HG03378 (cell line): ENCODE measurements around the gene KCNK15.

Source experiments
- ATAC-seq: cut with Tn5 transposase; IDR thresholded peaks from one replicate; pipeline ENCODE4 v1.9.1; 2021; ENCODE audit warnings: mild to moderate bottlenecking, moderate library complexity; ENCODE audit not compliant: unreplicated experiment

KCNK15 gene

DNA sequence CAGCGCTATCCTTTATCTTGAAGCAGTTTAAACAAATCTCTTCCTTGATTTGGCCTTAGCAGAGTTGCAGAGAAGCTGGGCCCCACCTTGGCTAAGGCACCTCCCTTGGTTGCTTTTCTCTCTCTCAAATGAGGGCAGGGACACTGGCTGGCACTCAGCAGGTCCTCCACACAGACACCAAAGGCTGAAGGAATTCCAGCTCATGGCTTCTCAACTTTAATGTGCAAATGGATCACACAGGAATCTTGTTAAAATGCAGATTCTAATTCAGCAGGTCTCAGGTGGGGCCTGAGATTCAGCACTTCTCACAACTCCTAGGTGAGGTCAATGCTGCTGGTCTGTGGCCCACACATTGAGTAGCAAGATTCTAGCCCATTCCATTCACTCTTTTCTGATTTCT lies 39.0 kb downstream of the KCNK15 start:
- ATAC-seq: no peak

- ATAC-seq: no peak
Measured at GRCh38 chr20:44785768-44786167, 40.1 kb downstream of the KCNK15 start.

- ATAC-seq: no peak
Measured at GRCh38 chr20:44787299-44787698, 41.6 kb downstream of the KCNK15 start.

- ATAC-seq: no peak
Measured at GRCh38 chr20:44788706-44789456, 43.2 kb downstream of the KCNK15 start.

DNA sequence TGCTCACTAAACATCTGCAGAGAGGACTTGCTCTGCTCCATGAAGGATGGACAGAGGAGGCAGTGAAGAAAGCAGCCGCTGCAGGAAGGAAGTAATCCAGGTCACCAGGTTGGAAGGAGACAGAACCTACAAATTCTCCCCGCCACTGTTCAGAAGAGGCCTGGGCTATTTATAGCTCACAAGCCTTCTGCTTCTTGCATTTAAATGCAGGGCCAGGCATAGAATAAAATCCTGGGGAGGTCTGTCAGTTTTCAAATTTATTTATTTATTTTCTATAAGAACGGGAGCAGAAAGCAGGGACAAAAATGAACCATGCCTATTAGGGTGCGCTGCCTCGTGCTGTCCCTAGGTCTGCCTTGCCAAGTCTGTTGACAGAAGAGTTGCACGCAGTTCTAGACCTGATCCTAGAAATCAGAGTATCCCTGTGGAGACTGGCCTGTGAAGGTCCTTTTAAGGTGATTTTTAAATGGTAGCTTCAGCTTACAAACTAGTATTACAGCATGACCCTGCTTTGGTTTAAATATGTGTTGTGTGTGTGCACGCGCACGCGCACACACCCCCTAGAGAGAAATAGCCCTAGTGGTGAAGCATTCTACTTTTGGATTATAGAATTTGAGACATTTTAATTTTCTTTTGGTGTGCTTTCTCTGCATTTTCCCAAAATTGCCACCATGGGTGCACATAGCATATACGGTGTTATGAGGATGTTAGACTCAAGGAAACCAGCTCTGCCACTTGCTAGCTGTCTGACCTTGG lies 45.2 kb downstream of the KCNK15 start:
- no peak for ATAC-seq

GRCh38 chr20:44792796-44793195 lies 47.1 kb downstream of the KCNK15 start:
- ATAC-seq: no peak

GRCh38 chr20:44795836-44796235 lies 50.2 kb downstream of the KCNK15 start:
- no peak for ATAC-seq

DNA sequence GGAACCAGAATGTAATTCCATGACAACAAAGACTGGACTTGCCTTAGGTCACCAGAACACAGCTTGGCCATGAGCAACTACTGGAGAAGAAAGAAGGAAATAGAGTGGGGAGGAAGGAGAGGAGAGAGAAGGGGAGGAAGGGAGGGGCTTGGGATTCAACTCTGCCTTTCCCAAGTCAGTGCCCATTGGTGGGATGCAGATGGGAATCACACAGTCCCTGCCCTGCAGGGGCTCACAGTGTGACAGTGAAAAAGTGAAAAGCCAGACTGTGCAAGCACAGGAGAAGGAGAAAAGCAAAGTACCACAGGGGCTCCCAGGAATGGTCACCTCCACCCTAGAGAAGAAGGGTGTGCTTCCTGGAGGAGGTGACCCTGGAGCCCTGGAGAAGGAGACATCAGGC lies 50.6 kb downstream of the KCNK15 start:
- ATAC-seq: no peak

DNA sequence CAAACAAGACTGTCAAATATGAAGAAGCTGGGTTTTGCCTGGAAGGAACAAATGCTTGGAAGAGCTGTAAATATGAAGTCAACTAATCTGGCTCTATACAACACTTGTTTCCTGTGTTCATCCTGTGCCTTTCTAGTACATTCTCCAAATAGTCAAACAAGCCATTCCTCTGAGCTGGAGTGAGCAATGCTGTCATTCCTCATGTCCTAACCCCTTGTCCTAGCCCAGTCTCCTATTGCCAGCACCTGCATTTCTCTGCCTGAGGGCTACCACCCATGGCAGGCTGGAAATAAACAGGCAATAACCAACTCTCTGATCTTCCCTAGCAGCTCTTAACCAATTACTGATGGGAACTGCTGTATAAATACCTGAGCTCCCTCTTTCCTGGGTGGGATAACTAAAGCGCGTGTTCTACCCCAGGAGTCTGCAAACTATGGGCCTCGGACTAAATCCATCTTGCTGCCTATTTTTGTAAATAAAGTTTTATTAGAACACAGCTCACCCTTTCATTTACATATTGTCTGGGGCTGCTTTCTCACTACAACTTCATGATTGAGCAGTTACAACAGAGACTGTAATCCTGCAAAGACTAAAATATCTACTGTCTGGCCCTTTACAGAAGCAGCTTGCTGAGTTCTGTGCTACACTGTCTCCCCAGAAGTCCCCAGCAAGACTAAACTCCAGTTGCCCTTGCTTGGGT lies 51.2 kb downstream of the KCNK15 start:
- ATAC-seq: no peak

DNA sequence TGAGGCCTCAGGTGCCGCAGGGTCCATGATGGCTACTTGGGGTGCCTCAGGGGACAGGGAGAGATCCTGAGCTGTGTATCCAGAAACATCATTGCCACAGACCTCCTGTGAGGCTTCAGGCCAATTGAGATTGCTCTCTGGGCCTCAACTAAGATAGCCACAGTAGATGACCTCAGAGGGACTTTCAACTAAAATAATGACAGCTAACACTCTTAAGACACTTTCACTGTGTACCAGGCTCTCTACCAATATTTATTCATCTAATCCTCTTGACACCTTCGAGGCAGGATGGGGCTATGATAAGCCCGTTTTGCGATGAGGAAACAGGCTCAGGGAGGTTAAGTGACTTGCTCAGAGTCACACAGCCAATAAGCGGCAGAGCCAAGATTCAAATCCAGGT lies 54.0 kb downstream of the KCNK15 start:
- ATAC-seq: no peak

- no peak for ATAC-seq
Measured at GRCh38 chr20:44800391-44801046, 54.9 kb downstream of the KCNK15 start.
